Globus pallidus (tissue), 1 donor: ENCODE data around the gene HSH2D.
"Not testable (repeated sequence)": the region's sequence is repeated elsewhere in the genome, so short reads cannot be mapped to it uniquely, and the experiment has no call there.

Experiments used
- DNase-seq: peaks from one replicate; pipeline ENCODE4 v3.0.0-alpha.2; 2015; ENCODE audit warnings: low spot score

HSH2D gene

GRCh38 chr19:16143399-16144215 is at the start of gene HSH2D:
Gene HSH2D (plus strand): TSS chr19:16143685. CDS start chr19:16148751, 5,066 bp downstream.
- no peak for DNase-seq

- no peak for DNase-seq
These were observed 49.0 kb upstream of the HSH2D start for GRCh38 chr19:16094360-16095070.

GRCh38 chr19:16095071-16095571 is 48.4 kb upstream of the HSH2D start:
- DNase-seq, result no peak

GRCh38 chr19:16096280-16096855 is 47.1 kb upstream of the HSH2D start:
- no peak for DNase-seq

- DNase-seq, result no peak
These were observed 45.1 kb upstream of the HSH2D start for GRCh38 chr19:16098416-16098768.

- DNase-seq, result no peak
These were observed 44.7 kb upstream of the HSH2D start for GRCh38 chr19:16098821-16099220.

GRCh38 chr19:16099314-16099965 is 44.0 kb upstream of the HSH2D start:
- DNase-seq, result not testable (repeated sequence)

GRCh38 chr19:16100524-16100923 is 43.0 kb upstream of the HSH2D start:
- no peak for DNase-seq

GRCh38 chr19:16104722-16105121 is 38.8 kb upstream of the HSH2D start:
- no peak for DNase-seq

- no peak for DNase-seq
These were observed 37.4 kb upstream of the HSH2D start for GRCh38 chr19:16106121-16106520.

- DNase-seq, result peak; percentile 99
These were observed 32.2 kb upstream of the HSH2D start, which contains the start of gene RAB8A for GRCh38 chr19:16111160-16111908. Gene RAB8A (plus strand): TSS chr19:16111889. CDS start chr19:16111902, 13 bp downstream.

GRCh38 chr19:16111909-16112752 is 31.4 kb upstream of the HSH2D start:
- DNase-seq, result no peak

- no peak for DNase-seq
These were observed 30.7 kb upstream of the HSH2D start for GRCh38 chr19:16112778-16113177.

- no peak for DNase-seq
These were observed 29.8 kb upstream of the HSH2D start for GRCh38 chr19:16113727-16114126.

GRCh38 chr19:16115301-16116039 is 28.0 kb upstream of the HSH2D start:
- peak; percentile 66 for DNase-seq

GRCh38 chr19:16116067-16116466 is 27.4 kb upstream of the HSH2D start:
- no peak for DNase-seq

GRCh38 chr19:16117594-16118033 is 25.9 kb upstream of the HSH2D start:
- no peak for DNase-seq

- DNase-seq, result peak; percentile 47
These were observed 24.9 kb upstream of the HSH2D start for GRCh38 chr19:16118489-16119033.

- not testable (repeated sequence) for DNase-seq
These were observed 24.2 kb upstream of the HSH2D start for GRCh38 chr19:16119075-16119857.
